Natural killer cell (primary cell): ENCODE data around the gene NLRP3. TPM values are rescaled to one million over a fixed set of nuclear protein-coding genes. Genes with fewer than 3 reads are reported as not detected.
"Not testable (repeated sequence)": the region's sequence is repeated elsewhere in the genome, so short reads cannot be mapped to it uniquely, and the experiment has no call there.

Source experiments
- ATAC-seq, 3 donors: fragments of 150-1000 bp in 2 of 3; fragments of 200-7000 bp in 1 of 3; cut with Tn5 transposase; 1 replicate in 1 of 3; 2 replicates in 2 of 3; pipeline ENCODE4 v1.10.0; 2021; ENCODE audit warnings: mild to moderate bottlenecking in 2 of 3, moderate library complexity in 2 of 3
- DNase-seq, 2 donors: peaks; one replicate each; pipeline versions ENCODE4 v3.0.0 to v3.0.0-alpha.2; 2013 to 2021; ENCODE audit warnings: mixed read lengths in 1 of 2
- H3K27ac ChIP-seq: one replicate; pipeline ENCODE4 v1.5.1; 2013; ENCODE audit warnings: mild to moderate bottlenecking, low read length
- H3K27me3 ChIP-seq: one replicate; pipeline ENCODE4 v1.6.1; 2013; ENCODE audit warnings: low read length; ENCODE audit not compliant: control insufficient read depth, insufficient read depth
- H3K36me3 ChIP-seq: one replicate; pipeline ENCODE4 v1.6.1; 2013; ENCODE audit warnings: low read length; ENCODE audit not compliant: control insufficient read depth, insufficient read depth
- H3K4me1 ChIP-seq: one replicate; pipeline ENCODE4 v1.6.1; 2013; ENCODE audit warnings: low read length; ENCODE audit not compliant: control insufficient read depth, insufficient read depth
- H3K4me3 ChIP-seq: one replicate; pipeline ENCODE4 v1.5.1; 2013; ENCODE audit warnings: low read length
- H3K9me3 ChIP-seq: one replicate; pipeline ENCODE4 v1.6.1; 2013; ENCODE audit warnings: low read length; ENCODE audit not compliant: control insufficient read depth, insufficient read depth
- H3K27ac Mint-ChIP-seq, 2 donors: one replicate each; pipeline ENCODE4 v1.8.0; 2022; ENCODE audit warnings: mild to moderate bottlenecking in 2 of 2, mixed read lengths in 2 of 2, moderate library complexity in 1 of 2
- H3K27me3 Mint-ChIP-seq, 2 donors: one replicate each; pipeline ENCODE4 v1.8.0; 2022; ENCODE audit warnings: low read depth in 2 of 2, mixed read lengths in 2 of 2
- H3K36me3 Mint-ChIP-seq: one replicate; pipeline ENCODE4 v1.8.0; 2022; ENCODE audit warnings: mixed read lengths
- H3K4me1 Mint-ChIP-seq, 2 donors: one replicate each; pipeline ENCODE4 v1.8.0; 2022; ENCODE audit warnings: mixed read lengths in 2 of 2
- H3K4me3 Mint-ChIP-seq: one replicate; pipeline ENCODE4 v1.8.0; 2022; ENCODE audit warnings: mild to moderate bottlenecking, moderate library complexity, mixed read lengths
- H3K9me3 Mint-ChIP-seq, 2 donors: one replicate each; pipeline ENCODE4 v1.8.0; 2022; ENCODE audit warnings: mixed read lengths in 2 of 2
- WGBS: methylation state at CpG from one replicate; pipeline ENCODE4 v1.1.7; 2013; ENCODE audit warnings: missing lambda C conversion rate; ENCODE audit not compliant: insufficient coverage; 5-methylcytosine and 5-hydroxymethylcytosine counted together
- intact Hi-C: fragments of 100-400 bp; cut with micrococcal nuclease; formaldehyde crosslinking; loops from one replicate; pipeline ENCODE4 v1.14.2; 2022
- total RNA-seq, 4 donors: library from RNA; stranded (reverse); fragments of 120-200 nt in 1 of 4; gene quantifications; one replicate each; pipeline versions ENCODE4 v1.2.3 to v1.2.4, GENCODE V29; 2013 to 2022
- TF ChIP-seq, protein P1 (sequence below): fragments of 200-600 bp; IDR thresholded peaks from one replicate; pipeline ENCODE4 v1.8.0; 2022; ENCODE audit warnings: antibody characterized with exemption

Gene NLRP3
- 10 to 100 TPM; 11.3 to 34.1 (median 11.7) TPM for total RNA-seq
- 9.0 TPM for total RNA-seq (2013)

DNA sequence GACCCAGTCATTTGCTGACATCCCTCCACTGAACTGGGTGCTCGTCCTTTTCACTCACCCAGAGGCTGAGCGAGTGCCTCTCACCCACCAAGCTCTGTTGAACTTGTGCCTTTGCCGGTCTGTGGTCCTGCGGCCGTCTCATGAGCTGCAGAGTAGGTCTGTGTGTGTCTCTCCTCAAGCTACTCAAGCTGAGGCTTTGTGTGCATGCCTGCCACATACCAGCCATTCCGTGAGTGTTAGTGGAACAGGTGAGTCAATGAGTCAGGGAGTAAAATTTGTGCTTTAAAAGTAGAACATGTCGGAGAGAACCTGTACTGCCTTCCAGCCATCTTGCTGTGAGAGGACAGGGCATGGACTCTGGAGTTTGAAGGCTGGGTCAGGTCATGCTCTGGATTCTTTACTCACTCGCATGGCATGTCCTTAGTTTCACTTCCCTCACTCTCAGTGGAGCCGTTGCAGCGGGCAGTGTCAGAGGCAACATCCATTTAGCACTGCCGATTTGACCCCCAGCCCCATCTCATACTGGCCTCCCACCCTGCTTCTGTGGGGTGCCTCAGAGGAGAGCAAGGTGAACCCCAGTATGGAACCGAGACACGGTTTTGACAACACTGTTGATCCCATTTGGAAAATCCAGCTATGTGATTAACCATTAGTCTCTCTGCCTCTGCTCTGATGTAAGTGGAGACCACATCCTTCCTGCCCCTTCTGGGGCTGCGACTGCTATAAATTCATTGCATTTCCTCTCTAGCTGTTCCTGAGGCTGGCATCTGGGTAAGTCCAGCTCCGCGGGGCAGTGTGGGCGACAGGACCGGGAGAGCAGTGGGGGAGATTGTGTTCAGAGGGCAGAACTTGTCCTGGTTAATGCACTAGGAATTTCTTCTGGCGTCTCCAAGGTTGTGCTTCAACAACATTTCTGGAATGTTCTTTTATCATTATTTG lies at the start of gene NLRP3:
Gene NLRP3, plus strand, starts transcription at position 751 of the 939 bp plus-strand sequence. CDS start 2,628 bp downstream, outside the sequence.
- peak; percentile 82 to 90 (median 88) for ATAC-seq
- peak within 1 kb of the TSS; percentile 79 to 92 for H3K27ac Mint-ChIP-seq
- H3K4me3 Mint-ChIP-seq: peak within 1 kb of the TSS; percentile 98
- Histone ChIP-seq H3K4me3 (peak within 1 kb of the TSS; percentile 35), H3K36me3 (no peaks in the 10 kb centered on the region), H3K4me1 (peaks cover 21% of the 10 kb centered on the region), H3K27ac (peak within 1 kb of the TSS; percentile 32), H3K27me3 (no peaks in the 10 kb centered on the region), H3K9me3 (no peaks in the 10 kb centered on the region)
- peaks cover 5% of the 10 kb centered on the region for H3K36me3 Mint-ChIP-seq
- TF ChIP-seq, protein P1, sequence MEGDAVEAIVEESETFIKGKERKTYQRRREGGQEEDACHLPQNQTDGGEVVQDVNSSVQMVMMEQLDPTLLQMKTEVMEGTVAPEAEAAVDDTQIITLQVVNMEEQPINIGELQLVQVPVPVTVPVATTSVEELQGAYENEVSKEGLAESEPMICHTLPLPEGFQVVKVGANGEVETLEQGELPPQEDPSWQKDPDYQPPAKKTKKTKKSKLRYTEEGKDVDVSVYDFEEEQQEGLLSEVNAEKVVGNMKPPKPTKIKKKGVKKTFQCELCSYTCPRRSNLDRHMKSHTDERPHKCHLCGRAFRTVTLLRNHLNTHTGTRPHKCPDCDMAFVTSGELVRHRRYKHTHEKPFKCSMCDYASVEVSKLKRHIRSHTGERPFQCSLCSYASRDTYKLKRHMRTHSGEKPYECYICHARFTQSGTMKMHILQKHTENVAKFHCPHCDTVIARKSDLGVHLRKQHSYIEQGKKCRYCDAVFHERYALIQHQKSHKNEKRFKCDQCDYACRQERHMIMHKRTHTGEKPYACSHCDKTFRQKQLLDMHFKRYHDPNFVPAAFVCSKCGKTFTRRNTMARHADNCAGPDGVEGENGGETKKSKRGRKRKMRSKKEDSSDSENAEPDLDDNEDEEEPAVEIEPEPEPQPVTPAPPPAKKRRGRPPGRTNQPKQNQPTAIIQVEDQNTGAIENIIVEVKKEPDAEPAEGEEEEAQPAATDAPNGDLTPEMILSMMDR: no peak
- 21% methylated on average over 19 of the region's 19 CpGs for WGBS
- peak; percentile 29 to 72 for DNase-seq
- H3K9me3 Mint-ChIP-seq: no peaks in the 10 kb centered on the region
- H3K4me1 Mint-ChIP-seq: peaks cover 41 to 46% of the 10 kb centered on the region in 2 donors
- H3K27me3 Mint-ChIP-seq: no peaks in the 10 kb centered on the region
- intact Hi-C loops: no loop called here

DNA sequence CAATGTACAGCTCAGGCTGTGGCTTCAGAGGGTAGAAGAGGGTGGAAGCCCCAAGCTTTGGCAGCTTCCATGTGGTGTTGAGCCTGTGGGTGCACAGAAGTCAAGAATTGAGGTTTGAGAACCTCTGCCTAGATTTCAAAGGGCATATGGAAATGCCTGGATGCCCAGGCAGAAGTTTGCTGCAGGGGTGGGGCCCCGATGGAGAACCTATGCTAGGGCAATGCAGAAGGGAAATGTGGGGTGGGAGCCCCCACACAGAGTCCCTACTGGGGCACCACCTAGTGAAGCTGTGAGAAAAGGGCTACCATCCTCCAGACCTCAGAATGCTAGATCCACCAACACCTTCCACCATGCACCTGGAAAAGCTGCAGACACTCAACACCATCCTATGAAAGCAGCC lies 49.6 kb upstream of the NLRP3 start:
- H3K4me1 Mint-ChIP-seq, ATAC-seq, H3K4me3 Mint-ChIP-seq, H3K9me3 Mint-ChIP-seq, H3K4me1 ChIP-seq, intact Hi-C loops, H3K27ac ChIP-seq, H3K36me3 ChIP-seq, H3K36me3 Mint-ChIP-seq, H3K9me3 ChIP-seq, H3K27me3 Mint-ChIP-seq, H3K4me3 ChIP-seq, H3K27ac Mint-ChIP-seq, H3K27me3 ChIP-seq, DNase-seq: not testable (repeated sequence)
- 90% methylated on average over 1 of the region's 1 CpG for WGBS

DNA sequence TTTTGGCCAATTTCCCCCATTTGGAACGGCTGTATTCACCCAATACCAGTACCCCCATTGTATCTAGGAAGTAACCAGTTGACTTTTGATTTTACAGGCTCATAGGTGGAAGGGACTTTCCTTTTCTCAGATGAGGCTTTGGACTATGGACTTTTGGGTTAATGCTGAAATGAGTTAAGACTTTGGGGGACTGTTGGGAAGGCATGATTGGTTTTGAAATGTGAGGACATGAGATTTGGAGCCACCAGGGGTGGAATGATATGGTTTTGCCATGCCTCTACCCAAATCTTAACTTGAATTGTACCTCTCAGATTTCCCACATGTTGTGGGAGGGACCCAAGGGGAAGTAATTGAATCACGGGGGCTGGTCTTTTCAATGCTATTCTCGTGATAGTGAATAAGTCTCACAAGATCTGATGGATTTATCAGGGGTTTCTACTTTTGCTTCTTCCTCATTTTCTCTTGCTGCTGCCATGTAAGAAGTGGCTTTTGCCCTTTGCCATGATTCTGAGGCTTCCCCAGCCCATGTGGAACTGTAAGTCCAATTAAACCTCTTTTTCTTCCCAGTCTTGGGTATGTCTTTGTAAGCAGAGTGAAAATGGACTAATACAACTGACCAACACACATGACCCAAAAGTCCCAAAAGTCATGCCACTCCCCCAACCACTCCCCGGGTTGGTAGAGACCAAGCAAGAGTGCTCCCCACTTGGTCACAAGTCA lies 48.9 kb upstream of the NLRP3 start:
- H3K9me3 ChIP-seq: peaks cover 3% of the 10 kb centered on the region
- 75% methylated on average over 2 of the region's 4 CpGs for WGBS

More for the DNA sequence above, 48.9 kb upstream of the NLRP3 start:
- Histone ChIP-seq H3K27me3 (no peaks in the 10 kb centered on the region), H3K36me3 (no peaks in the 10 kb centered on the region), H3K4me3 (no peak overlapping the region), H3K27ac (no peak overlapping the region), H3K4me1 (no peaks in the 10 kb centered on the region)
- H3K4me1 Mint-ChIP-seq: peaks cover 0 to 7% of the 10 kb centered on the region in 2 donors
- no peaks in the 10 kb centered on the region for H3K9me3 Mint-ChIP-seq
- TF ChIP-seq, protein P1: no peak
- no peak for DNase-seq
- H3K36me3 Mint-ChIP-seq: no peaks in the 10 kb centered on the region
- no peak for ATAC-seq
- no peak overlapping the region for H3K4me3 Mint-ChIP-seq
- no peaks in the 10 kb centered on the region for H3K27me3 Mint-ChIP-seq
- intact Hi-C loops: no loop called here
- no peak overlapping the region for H3K27ac Mint-ChIP-seq
